Erythroblast (primary cell): ENCODE data around the gene PTEN.

Experiments used
- GATA1 ChIP-seq: IDR thresholded peaks from 2 replicates; pipeline ENCODE4 v1.6.1; 2011; ENCODE audit warnings: low read depth, mild to moderate bottlenecking, control low read depth, low read length, moderate library complexity
- POLR2A ChIP-seq: IDR thresholded peaks from 2 replicates; pipeline ENCODE4 v1.6.1; 2011; ENCODE audit warnings: mild to moderate bottlenecking, low read length

DNA sequence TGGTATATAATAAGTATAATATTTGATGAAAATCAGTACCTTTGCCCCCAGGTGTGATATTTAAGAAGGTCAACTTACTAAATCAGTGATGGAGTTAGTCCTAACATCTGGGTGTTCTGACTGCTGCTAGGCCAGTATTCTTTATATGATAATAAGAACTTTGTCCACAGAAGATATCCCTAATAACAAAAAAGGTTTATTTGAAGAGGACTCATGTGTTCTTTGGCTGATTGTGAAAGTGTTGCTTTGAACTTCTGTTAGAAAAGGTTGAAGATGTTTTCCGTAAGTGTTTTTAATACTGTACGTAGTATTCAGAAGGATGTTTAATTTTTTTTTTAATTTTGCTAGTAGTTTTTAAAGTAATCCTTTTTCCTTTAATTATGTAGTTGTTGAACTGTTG, 10.2 kb downstream of the PTEN start:
- TF ChIP-seq POLR2A (no peak), GATA1 (no peak)
